T-helper 2 cell (primary cell): ENCODE results near the gene MBD3.
"Not testable (repeated sequence)": the region's sequence is repeated elsewhere in the genome, so short reads cannot be mapped to it uniquely, and the experiment has no call there.

ENCODE experiments used
- DNase-seq, 5 experiments: peaks; one replicate each; pipeline versions ENCODE4 v3.0.0 to v3.0.0-alpha.2; 2012 to 2022

MBD3 gene

DNA sequence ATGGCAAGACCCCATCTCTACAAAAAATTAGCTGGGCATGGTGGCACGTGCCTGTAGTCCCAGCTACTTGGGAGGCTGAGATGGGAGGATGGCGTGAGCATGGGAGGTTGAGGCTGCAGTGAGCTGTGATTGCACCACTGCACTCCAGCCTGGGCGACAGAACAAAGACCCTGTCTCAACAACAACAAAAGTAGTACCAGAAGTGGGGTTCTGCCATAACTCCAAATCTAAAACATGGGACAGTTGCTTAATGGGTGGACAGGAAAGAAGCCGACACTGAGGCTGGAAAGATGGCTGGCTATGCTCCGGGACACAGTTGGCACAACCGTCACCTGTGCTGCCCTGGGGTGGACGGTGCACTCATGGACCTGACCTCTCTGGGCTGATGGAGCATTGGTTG, 57.0 kb downstream of the MBD3 start:
- not testable (repeated sequence) for DNase-seq

DNA sequence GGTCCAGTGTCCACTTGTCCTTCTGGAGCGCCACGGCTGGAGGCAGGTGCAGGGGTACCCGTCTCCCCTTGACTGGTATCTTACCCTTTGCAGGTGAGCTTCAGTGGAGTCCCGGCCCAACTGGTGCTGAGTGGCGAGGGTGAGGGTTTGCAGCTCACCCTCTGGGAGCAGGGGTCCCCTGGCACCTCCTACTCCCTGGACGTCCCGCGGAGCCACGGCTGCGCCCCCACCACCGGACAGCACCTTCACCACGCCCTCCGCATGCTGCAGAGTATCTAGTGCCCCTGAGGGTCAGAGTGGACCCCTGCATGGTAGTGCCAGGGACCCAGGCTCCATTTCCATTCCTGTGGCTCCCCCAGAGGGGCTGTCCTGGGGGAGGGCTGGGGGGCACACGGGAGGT, 57.7 kb downstream of the MBD3 start:
- DNase-seq: no peak

DNA sequence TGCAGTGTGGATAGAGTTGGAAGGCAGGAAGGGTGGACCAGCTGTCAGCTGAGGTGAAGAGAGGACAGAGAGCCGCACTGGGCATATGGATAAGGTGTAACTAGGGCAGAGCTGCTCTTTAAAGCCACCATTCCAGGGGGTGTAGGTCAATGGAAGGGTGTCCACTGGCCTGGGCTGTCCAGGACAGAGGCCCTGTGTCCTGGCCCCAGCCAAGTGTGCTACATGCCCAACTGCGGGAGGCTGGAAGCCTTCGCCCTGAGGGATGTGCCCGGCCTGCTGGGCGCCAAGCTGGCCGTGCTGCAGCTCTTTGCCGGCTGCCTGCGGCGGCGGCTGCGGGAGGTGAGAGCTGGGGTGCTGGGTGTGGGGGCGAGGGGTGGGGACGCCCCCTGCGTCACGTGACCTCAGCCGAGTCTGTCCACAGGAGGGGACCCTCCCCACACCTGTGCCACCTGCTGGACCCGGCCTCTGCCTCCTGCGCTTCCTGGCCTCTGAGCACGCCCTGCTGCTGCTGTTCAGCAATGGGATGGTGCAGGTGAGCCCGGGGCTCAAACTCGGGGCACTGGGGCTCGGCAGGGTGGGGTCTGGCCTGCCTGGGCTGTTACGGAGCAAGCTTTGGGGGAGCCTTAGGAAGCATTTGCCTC, 59.0 kb downstream of the MBD3 start:
- no peak for DNase-seq

DNA sequence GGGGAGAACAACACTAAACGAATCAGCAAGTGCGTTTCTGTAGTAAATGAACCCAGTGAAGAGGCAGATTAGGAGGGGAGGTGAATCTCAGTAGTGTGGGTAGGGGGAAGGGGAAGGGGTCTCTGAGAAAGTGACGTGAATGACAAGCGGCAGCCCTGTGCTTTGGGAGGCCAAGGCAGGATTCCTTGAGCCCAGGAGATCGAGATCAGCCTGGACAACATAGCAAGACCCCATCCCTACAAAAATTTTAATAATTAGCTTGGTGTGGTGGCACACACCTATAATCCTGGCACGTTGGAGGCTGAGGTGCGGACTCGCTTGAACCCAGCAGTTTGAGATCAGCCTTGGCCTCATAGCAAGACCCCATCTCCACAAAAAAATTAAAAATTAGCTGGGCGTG, 60.7 kb downstream of the MBD3 start:
- no peak for DNase-seq

DNA sequence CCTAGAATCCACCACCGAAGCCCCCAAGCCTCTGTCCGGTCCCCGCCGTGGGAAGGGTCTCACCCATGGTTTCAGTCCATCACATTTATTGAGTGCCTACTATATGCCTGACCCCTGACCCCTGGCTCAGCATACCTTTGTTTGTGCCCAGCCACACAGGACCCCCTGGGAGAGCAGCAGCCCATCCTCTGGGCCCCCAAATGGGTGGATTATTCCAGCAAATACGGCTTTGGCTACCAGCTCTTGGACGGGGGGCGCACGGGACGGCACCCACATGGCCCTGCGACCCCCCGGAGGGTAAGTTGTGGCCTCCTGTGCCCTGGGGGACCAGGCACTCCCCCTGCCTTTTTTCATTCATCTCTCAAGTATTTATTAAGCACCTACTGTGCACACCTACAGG, 61.1 kb downstream of the MBD3 start:
- DNase-seq: no peak

DNA sequence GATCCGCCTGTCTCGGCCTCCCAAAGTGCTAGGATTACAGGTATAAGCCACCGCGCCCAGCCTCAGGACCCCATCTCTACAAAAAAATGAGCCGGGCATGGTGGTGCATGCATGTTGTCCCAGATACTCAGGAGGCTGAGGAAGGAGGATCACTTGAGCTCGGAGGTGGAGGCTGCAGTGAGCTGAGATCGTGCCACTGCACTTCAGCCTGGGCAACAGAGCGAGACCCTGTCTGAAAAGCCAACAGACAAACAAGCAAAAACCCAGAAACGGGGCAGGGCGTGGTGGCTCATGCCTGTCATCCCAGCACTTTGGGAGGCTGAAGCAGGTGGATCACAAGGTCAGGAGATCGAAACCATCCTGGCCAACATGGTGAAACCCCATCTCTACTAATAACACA, 61.8 kb downstream of the MBD3 start:
- DNase-seq: not testable (repeated sequence)

DNA sequence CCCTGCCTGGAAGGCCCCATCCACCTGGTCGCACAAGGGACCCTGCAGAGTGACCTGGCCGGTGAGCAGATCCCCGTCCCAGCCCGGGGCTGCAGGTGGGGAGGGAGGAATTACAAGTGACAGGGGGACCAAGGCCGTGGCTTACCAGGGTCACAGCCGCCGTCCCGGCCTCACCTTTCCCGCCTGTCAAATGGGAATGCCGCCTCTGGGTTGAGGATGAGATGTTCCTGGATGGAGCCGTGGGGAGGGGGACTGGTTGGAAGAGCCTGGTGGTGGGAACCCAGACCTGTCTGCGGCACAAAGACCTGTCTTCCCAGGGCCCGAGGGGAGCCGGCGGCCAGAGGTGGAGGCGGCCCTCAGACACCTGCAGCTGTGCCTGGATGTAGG, 63.2 kb downstream of the MBD3 start:
- DNase-seq: no peak

DNA sequence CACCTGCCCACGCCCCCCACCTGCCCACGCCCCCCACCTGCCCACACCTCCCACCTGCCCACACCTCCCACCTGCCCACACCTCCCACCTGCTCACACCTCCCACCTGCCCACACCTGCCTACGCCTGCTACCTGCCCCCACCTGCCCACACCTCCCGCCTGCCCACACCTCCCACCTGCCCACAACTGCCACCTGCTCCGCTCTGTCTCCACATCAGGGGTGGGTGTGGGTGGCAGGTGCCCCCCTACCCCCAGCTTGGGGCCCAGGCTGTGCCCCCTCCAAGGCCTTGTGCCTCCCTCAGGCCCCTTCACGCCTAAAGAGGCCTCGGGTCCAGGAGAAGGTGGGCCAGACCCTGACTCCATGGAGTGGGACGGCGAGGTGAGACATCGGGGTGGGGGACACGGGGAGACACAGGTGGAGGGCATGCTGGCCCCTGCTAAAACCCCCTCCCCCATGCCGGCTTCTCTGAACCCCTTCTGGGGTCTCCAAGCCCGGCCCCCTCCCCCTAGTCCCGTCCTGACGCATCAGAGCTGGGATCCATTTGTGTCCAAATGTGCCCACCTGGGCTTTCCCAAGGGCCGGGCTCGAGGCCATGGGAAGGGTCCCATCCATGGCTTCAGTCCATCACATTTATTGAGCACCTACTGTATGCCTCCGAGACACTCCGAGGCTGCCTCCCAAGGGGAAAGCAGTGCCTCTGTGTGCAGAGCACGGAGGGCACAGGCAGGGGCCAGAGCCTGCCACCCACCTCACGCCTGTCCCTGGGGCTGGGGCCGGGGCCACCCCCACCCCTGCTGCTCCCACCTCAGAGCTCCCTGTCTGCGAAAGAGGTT, 63.9 kb downstream of the MBD3 start:
- DNase-seq: no peak

DNA sequence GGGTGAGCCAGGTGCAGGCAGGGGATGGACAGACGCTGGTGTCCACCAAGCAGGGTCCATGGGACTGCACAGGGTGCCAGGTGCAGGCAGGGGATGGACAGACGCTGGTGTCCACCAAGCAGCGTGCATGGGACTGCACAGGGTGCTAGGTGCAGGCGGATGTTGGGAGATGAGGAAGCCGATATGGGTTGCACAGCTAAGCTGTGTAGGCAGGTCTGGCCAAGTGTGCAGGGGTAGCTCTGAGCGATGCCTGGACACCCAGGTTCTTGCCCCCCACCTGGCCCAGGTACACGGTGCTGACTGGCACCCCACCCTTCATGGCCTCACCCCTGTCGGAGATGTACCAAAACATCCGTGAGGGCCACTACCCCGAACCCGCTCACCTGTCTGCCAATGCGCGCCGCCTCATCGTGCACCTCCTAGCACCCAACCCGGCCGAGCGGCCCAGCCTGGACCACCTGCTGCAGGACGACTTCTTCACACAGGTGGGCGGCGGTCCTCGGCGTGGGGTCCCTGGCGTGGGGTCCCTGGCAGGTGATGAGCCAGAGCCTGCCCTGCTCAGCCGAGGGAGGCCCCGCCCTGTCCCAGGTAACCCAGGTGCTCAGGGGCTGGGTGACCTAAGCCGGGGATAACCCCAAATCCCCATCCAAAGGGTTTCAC, 64.9 kb downstream of the MBD3 start:
- no peak for DNase-seq

DNA sequence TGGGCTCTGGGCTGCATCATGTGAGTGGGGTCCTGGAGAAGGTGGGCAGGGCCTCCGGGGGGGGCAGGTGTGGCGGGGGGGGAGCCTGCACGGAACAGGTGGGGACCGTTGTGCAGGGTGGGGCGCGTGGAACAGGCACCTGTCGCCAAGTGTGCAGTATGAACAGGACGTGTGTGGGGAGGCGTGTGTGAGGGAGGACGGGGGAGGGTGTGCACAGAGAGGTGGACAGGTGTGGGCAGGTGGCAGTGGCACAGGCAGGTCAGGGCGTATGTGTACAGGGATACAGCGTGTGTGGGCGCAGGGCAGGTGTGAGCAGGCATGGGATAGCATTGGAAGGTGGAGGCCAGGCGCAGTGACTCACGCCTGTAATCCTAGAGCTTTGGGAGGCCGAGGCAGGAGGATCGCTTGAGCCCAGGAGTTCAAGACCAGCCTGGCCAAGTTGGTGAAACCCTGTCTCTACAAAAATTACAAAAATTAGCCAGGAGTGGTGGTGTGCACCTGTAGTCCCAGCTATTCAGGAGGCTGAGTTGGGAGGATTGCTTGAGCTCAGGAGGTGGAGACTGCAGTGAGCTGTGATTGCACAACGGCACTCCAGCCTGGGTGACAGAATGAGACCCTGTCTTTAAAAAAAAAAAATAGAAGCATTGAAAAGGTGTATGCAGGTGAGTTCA, 65.6 kb downstream of the MBD3 start:
- no peak for DNase-seq

DNA sequence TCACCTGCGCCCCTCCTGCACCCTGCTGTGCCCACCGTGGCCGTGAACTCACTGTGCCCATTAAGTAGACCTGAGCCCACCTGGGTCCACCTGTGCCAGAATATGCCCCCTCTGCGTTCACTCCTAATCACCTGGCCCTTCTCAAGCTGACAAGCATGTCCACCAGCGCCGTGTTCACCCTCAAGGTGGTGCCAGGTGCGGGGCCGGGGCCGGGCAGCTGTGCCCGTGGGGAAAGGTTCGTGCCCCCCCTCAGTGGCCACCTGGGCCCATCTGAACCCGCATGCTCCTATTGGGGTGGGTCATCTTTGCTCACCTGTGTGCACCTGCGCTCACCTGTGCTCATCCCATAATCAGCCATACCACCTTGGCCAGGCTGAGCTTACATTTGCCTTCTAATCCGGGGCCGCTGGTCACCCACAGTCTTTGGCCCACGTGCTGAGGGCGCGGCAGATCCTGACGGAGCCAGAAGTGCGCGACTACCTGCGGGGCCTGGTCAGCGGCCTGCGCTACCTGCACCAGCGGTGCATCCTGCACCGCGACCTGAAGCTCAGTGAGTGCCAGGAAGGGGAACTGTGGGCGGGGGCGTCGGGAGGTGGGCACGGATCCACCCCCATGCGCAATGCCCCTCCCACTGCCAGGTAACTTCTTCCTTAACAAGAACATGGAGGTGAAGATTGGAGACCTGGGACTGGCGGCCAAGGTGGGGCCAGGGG, 66.4 kb downstream of the MBD3 start:
- DNase-seq: no peak

DNA sequence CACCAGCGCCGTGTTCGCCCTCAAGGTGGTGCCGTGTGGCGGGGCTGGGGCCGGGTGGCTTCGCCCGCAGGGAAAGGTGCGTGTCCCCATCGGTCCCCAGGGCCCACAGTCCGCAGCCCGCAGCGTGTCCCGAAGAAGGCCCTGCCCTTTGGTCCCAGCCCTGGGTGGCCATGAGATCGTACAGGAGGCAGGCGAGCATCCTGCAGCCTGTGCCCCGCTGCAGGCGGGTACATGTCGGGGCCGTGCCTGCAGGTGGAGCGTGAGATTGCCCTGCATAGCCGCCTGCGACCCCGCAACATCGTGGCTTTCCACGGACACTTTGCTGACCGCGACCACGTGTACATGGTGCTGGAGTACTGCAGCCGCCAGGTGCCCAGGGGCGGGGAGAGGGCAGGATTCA, 67.3 kb downstream of the MBD3 start:
- no peak for DNase-seq

DNA sequence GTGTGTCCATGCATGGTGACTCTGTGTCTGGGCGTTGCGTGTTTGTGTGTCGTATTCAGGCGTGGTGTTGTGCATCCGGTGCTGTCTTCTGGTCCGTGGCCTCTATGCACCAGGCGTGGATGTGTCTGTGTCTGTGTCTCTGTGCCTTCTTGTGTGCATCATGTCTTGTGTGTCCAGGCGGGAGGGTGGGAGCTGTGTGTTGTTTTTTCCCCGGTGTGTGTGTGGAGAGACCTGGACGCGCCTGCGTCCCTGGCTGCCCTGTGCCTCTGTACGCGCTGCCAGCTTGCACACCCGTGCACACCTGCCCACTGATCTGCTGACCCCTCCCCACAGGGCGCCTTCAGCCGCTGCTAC, 67.7 kb downstream of the MBD3 start:
- DNase-seq: no peak

DNA sequence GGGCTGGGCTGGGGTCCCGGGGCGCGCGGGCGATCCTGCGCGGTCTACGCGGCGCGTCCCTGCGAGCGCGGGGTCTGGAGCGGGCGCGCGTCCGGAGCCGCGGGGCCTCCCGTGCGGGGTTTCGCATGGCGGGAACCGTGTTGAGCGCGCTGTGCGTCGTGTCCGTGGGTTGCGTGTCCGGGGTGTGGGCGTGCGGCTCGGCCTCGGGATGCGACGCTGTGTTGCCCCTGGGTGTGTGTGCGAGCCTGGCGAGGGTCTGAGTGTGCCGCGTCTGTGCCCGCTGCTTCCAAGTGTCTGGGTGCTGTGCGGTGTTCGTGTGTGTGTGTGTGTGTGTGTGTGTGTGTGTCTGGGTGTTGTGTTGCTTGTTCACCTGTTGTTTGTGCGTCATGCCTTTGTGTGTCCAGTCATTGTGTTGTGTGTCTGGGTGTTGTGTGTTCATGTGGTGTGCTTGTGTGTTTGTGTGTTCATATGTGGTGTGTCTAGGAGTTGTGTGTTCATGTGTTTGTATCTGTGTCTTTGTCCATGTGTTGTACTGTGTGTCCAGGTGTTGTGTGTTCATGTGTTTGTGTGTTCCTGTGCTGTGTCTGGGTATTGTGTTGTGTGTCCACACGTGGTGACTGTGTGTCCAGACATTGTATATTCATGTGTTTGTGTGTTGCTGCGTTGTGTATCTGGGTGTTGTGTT, 68.2 kb downstream of the MBD3 start:
- no peak for DNase-seq
